Measurements from ENCODE around the gene CHN1. TPM values are rescaled to one million over a fixed set of nuclear protein-coding genes. Genes with fewer than 3 reads are reported as not detected.

Gene CHN1
- total RNA-seq, 4 donors from 2014 or later, result 2.7 to 6.1 (median 3.4) TPM

DNA sequence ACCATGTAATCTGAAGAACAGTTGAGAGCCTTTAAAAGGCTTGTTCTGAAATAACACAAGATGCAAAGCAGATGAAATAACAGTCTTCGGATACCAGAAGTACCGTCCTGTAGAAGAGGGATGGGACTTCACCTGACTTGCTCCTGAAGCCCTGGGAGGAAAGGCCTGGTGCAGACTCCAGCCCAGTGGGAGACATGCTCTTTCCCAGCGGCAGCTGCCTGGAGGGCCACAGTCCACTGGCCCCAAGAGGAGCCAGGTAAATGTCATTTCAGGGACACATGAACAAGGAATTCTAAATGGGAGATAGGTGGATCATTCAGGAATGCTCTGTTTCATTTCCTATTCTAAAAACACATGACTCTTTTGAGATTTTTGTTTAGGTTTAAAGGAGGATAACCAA is 22.6 kb upstream of the CHN1 start:
- TF ChIP-seq, protein P1, sequence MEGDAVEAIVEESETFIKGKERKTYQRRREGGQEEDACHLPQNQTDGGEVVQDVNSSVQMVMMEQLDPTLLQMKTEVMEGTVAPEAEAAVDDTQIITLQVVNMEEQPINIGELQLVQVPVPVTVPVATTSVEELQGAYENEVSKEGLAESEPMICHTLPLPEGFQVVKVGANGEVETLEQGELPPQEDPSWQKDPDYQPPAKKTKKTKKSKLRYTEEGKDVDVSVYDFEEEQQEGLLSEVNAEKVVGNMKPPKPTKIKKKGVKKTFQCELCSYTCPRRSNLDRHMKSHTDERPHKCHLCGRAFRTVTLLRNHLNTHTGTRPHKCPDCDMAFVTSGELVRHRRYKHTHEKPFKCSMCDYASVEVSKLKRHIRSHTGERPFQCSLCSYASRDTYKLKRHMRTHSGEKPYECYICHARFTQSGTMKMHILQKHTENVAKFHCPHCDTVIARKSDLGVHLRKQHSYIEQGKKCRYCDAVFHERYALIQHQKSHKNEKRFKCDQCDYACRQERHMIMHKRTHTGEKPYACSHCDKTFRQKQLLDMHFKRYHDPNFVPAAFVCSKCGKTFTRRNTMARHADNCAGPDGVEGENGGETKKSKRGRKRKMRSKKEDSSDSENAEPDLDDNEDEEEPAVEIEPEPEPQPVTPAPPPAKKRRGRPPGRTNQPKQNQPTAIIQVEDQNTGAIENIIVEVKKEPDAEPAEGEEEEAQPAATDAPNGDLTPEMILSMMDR (IDR thresholded peaks at IDR 0.05), result no peak
- TF ChIP-seq POLR2A (IDR thresholded peaks at IDR 0.05), result no peak
- intact Hi-C loops (cut with DNase I; ENCODE audit: low total_unique reads), result no loop called here
- DNase-seq (ENCODE audit: low spot score in 2 of 2), result no peak
- H3K4me3 ChIP-seq (ENCODE audit: low read depth, poor library complexity, severe bottlenecking), result no peak overlapping the region
- 88 to 93% methylated on average over 3 of the region's 3 CpGs for WGBS, 2 donors

DNA sequence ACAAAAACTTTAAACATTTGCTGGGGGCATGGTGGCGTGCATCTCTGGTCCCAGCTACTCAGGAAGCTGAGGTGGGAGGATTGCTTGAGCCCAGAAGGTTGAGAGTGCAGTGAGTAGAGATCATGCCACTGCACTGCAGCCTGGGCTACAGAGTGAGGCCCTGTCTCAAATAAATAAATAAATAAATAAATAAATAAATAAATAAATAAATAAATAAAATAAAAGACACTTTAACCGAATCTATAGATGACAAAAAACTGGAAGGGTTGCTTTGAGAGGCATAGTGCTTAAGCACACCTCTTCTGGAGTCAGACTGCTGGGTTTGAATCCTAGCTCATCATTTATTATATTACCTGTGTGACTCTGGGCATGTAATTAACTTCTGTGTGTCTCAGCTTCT is 21.2 kb upstream of the CHN1 start:
- no peak for DNase-seq (ENCODE audit: low spot score in 2 of 2)
- H3K4me3 ChIP-seq (ENCODE audit: low read depth, poor library complexity, severe bottlenecking), result no peak overlapping the region
- intact Hi-C loops (cut with DNase I; ENCODE audit: low total_unique reads), result no loop called here
- no peak for TF ChIP-seq POLR2A (IDR thresholded peaks at IDR 0.05)
- TF ChIP-seq, protein P1 (IDR thresholded peaks at IDR 0.05), result no peak
- WGBS, 2 donors, result 91 to 92% methylated on average over 2 of the region's 2 CpGs

DNA sequence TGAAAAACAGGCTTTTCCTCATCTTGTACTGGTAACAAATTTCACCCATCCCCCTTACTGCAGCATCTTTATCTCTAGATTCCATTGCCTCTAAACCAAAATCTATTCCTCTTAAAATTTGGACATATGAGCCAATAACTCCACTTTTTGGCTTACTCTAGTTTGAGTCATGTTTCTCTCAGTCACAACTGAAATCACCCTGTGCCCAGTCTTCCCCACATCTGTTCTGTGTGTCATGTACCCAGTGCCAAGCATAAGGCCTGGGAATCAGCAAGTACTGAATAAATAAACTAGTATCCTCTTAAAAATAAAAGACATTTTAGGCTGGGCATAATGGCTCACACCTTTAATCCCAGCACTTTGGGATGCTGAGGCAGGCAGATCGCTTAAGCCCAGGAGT is 20.8 kb upstream of the CHN1 start:
- intact Hi-C loops (cut with DNase I; ENCODE audit: low total_unique reads), result no loop called here
- TF ChIP-seq, protein P1 (IDR thresholded peaks at IDR 0.05), result no peak
- no peak for TF ChIP-seq POLR2A (IDR thresholded peaks at IDR 0.05)
- WGBS, 2 donors, result 100% methylated on average over 1 of the region's 1 CpG
- no peak for DNase-seq (ENCODE audit: low spot score in 2 of 2)
- H3K4me3 ChIP-seq (ENCODE audit: low read depth, poor library complexity, severe bottlenecking), result no peak overlapping the region

DNA sequence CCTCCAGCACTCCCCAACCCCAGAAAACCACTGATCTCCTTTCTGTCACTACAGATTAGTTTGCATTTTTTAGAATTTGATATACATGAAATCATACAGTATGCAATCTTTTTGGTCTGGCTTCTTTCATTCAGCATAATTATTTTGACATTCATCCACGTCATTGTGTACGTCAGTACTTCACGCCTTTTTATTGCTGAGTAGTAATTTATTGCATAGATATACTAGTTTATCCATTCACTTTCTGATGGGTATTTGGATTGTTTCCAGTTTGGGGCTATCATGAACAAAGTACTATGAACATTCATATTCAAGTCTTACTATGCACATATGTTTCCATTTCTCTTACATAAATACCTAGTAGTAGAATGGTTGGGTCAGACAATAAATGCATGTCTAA is 20.1 kb upstream of the CHN1 start:
- no peak for DNase-seq (ENCODE audit: low spot score in 2 of 2)
- intact Hi-C loops (cut with DNase I; ENCODE audit: low total_unique reads), result no loop called here
- H3K4me3 ChIP-seq (ENCODE audit: low read depth, poor library complexity, severe bottlenecking), result no peak overlapping the region
- 60 to 75% methylated on average over 3 of the region's 3 CpGs for WGBS, 2 donors
- TF ChIP-seq, protein P1 (IDR thresholded peaks at IDR 0.05), result no peak
- TF ChIP-seq POLR2A (IDR thresholded peaks at IDR 0.05), result no peak

DNA sequence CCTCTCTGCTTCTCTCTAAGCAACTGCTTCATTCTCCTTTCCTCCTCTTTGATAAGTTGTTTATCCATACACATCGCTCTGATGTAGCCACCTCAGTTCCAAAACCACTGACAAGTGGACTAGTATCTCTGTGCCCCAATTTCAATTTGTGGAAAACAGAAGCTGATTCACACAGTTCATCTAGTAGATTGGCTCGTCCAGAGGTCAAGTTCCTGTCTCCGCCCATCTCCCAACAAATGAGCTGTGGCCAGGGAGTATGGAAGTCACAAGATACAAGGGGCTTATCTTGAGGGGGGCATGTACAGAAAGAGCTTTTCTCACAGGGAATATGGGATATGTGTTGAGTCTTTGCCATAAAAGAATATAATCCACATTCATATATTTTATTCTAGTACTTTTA is 17.7 kb upstream of the CHN1 start:
- intact Hi-C loops (cut with DNase I; ENCODE audit: low total_unique reads), result no loop called here
- no peak overlapping the region for H3K4me3 ChIP-seq (ENCODE audit: low read depth, poor library complexity, severe bottlenecking)
- no peak for TF ChIP-seq POLR2A (IDR thresholded peaks at IDR 0.05)
- TF ChIP-seq, protein P1 (IDR thresholded peaks at IDR 0.05), result no peak
- no peak for DNase-seq (ENCODE audit: low spot score in 2 of 2)
- 78 to 81% methylated on average over 3 of the region's 3 CpGs for WGBS, 2 donors

DNA sequence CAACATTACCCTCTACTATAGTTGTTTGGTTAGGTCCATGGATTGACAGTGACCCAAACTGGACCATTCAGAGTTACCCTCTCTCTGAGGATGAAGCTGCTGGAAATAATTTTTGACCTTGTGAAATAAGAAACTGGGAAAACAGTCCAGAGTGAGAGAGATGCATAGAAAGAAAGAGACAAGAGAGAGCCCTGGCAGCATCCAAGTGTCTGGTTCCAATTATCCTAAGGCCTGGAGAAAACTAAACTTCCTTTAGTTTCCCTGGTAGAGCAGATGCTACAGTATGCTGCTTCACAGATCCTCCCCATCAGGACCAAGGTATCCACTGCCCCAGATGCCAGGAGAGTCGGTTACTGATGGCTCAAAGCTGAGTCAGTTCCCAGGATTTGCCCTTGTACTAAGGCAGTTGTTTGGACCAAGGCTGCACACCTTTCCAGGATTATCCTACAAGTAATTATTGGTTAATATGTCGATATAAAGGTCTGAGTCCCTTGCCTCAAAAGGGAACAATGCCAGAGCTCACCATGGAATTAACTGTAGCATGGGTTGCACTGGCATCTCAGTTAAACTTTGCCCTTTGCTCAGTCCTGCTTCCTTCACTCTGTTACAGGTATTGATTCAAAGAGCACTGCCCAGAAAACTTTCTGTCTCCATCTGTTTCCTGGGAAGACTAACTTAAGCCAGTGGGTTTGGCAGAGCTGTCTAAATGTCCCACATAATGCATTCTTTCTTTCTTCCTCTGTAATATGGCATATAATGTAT is 14.6 kb upstream of the CHN1 start:
- intact Hi-C loops (cut with DNase I; ENCODE audit: low total_unique reads), result no loop called here
- no peak for TF ChIP-seq POLR2A (IDR thresholded peaks at IDR 0.05)
- TF ChIP-seq, protein P1 (IDR thresholded peaks at IDR 0.05), result no peak
- H3K4me3 ChIP-seq (ENCODE audit: low read depth, poor library complexity, severe bottlenecking), result no peak overlapping the region
- 90 to 92% methylated on average over 2 of the region's 2 CpGs for WGBS, 2 donors
- no peak for DNase-seq (ENCODE audit: low spot score in 2 of 2)
